ENCODE data around the gene RABGAP1L.

RABGAP1L gene

DNA sequence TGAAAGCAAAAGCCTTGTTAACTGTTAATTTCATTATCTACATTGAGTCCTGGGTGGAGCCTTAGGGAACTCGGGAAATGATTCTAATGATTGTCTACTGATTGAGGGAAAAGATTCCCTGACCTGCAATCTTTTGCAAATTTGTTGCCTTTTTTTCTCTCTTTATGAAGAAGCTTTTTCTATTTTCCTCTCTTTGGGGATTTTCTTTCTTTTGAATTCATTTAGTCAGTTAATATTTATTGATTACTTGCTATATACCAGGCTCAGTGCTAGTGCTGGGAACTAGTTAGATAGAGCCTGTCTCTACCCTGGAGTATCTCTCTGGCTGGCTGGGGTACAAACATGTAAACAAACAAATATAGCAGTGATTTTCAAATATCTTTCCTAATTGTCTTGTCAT, 769.2 kb downstream of the RABGAP1L start:
- no peak overlapping the region for H3K4me3 ChIP-seq (ENCODE audit: low read depth, low read length)
- DNase-seq (ENCODE audit: low read depth) = no peak
- TF ChIP-seq, protein P1, sequence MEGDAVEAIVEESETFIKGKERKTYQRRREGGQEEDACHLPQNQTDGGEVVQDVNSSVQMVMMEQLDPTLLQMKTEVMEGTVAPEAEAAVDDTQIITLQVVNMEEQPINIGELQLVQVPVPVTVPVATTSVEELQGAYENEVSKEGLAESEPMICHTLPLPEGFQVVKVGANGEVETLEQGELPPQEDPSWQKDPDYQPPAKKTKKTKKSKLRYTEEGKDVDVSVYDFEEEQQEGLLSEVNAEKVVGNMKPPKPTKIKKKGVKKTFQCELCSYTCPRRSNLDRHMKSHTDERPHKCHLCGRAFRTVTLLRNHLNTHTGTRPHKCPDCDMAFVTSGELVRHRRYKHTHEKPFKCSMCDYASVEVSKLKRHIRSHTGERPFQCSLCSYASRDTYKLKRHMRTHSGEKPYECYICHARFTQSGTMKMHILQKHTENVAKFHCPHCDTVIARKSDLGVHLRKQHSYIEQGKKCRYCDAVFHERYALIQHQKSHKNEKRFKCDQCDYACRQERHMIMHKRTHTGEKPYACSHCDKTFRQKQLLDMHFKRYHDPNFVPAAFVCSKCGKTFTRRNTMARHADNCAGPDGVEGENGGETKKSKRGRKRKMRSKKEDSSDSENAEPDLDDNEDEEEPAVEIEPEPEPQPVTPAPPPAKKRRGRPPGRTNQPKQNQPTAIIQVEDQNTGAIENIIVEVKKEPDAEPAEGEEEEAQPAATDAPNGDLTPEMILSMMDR (IDR thresholded peaks at IDR 0.05; ENCODE audit: low read depth, low read length) = no peak

DNA sequence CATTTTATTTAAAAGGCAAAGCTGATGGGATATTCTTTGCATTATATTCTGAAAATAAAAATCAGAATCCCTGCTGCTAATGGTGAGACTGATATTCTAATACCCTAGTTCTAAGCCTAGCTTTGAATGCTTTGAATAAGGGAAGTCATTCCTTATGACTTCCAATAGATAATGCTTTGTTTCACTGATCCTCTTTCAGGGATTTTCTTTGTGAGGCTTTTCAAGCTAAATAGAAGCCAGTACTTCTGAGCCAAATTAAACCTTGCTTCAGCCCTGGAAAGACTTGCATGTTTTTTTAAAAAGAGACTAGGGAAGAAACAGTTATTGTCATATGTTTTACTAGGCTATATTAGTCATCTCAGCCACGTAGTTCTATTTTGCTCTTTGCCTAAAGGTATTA, 771.9 kb downstream of the RABGAP1L start:
- no peak overlapping the region for H3K4me3 ChIP-seq (ENCODE audit: low read depth, low read length)
- no peak for DNase-seq (ENCODE audit: low read depth)
- TF ChIP-seq POLR2A (IDR thresholded peaks at IDR 0.05; ENCODE audit: extremely low read depth, insufficient read length) = no peak
- TF ChIP-seq MYC (IDR thresholded peaks at IDR 0.05; ENCODE audit: low read depth, low read length) = no peak
- TF ChIP-seq, protein P1 (IDR thresholded peaks at IDR 0.05; ENCODE audit: low read depth, low read length) = no peak
- TF ChIP-seq, protein P2, sequence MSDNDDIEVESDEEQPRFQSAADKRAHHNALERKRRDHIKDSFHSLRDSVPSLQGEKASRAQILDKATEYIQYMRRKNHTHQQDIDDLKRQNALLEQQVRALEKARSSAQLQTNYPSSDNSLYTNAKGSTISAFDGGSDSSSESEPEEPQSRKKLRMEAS (IDR thresholded peaks at IDR 0.05; ENCODE audit: low read depth, low read length) = no peak

DNA sequence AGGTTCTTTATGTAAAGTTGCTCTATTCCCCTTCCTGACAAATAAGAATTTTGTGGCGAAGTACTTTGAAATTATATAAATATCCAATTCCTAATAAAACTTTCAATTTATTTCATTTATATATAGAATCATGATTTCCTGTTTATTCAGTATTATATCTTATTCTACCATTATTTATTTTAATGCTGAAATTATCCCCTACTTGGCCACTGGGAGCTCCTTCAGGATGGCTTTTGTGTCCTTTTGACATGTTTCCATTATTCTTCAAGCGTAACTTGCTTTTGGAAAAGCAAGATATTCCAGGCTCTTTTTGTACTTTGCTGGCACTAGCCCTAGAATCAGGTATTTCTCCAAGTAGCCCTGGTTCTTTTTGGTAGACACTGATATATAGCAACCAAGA, 773.3 kb downstream of the RABGAP1L start:
- DNase-seq (ENCODE audit: low read depth) = no peak
- no peak for TF ChIP-seq MYC (IDR thresholded peaks at IDR 0.05; ENCODE audit: low read depth, low read length)
- TF ChIP-seq, protein P1 (IDR thresholded peaks at IDR 0.05; ENCODE audit: low read depth, low read length) = no peak
- no peak for TF ChIP-seq POLR2A (IDR thresholded peaks at IDR 0.05; ENCODE audit: extremely low read depth, insufficient read length)
- TF ChIP-seq, protein P2 (IDR thresholded peaks at IDR 0.05; ENCODE audit: low read depth, low read length) = no peak
- no peak overlapping the region for H3K4me3 ChIP-seq (ENCODE audit: low read depth, low read length)

DNA sequence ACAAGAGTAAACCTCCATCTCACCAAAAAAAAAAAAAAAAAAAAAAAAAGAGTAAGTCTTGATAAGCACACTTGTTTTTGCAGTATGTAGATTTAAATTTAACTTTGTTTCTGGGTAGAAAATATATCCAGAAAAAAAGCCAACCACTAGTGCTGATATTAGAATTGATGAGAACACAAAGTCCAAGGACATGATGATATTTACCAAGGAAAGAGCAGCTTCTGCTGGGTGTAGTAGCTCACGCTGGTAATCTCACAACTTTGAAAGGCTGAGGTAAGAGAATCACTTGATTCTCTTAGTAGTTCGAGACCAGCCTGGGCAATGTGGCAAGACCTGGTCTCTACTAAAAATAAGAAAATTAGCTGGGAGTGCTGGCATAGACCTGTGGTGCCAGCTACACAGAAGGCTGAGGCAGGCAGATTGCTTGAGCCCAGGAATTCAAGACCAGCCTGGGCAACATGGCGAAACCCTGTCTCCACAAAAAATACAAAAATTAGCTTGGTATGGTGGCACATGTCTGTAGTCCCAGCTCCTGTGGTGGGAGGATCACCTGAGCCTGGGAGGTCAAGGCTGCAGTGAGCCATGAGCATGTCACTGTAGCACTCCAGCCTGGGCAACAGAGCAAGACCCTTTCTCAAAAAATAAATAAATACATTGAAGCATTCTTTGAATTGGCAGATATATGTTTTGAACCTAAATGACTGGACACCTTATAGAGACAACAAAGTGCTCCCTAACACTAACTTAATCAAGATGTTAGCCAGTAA, 776.8 kb downstream of the RABGAP1L start:
- TF ChIP-seq POLR2A (IDR thresholded peaks at IDR 0.05; ENCODE audit: extremely low read depth, insufficient read length) (no peak), MYC (IDR thresholded peaks at IDR 0.05; ENCODE audit: low read depth, low read length) (no peak)
- TF ChIP-seq, protein P2 (IDR thresholded peaks at IDR 0.05; ENCODE audit: low read depth, low read length) = no peak
- TF ChIP-seq, protein P1 (IDR thresholded peaks at IDR 0.05; ENCODE audit: low read depth, low read length) = no peak
- DNase-seq (ENCODE audit: low read depth) = no peak
- no peak overlapping the region for H3K4me3 ChIP-seq (ENCODE audit: low read depth, low read length)

DNA sequence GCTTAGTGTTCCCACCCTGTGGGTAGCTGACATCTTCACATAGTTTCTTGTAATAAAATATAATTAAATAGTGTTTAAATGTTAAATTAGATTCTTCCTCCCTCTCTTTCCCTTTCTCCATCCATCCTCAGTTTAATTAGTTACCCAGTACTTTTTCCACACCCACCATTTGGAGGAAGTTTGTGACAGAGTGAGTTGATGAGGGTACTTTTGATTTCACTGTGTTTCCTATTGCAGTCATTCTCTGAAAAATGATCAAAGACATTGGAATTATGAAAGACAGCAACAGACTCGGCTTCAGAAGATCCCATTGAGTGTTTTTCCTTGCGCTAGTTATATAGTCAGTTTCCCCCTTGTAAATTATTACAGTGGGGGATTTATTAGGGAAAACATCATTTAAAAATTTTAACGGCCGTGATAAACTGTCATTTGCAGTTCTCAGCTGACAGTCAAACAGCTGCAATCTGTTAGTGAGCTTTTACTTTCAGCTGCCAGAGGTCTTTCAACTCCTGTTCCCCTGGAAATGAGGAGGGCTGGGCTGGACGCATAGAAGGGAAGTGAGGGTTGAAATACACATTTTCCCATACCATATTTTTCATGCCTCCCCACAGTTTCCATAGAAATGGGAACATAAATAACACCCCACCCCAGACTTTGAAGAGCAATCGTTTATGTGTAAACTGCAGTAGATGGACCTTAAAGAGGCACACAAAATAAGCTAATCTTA, 779.1 kb downstream of the RABGAP1L start:
- DNase-seq (ENCODE audit: low read depth) = no peak
- no peak overlapping the region for H3K4me3 ChIP-seq (ENCODE audit: low read depth, low read length)
- TF ChIP-seq, protein P1 (IDR thresholded peaks at IDR 0.05; ENCODE audit: low read depth, low read length) = no peak
- no peak for TF ChIP-seq MYC (IDR thresholded peaks at IDR 0.05; ENCODE audit: low read depth, low read length)
- TF ChIP-seq, protein P2 (IDR thresholded peaks at IDR 0.05; ENCODE audit: low read depth, low read length) = no peak
- TF ChIP-seq POLR2A (IDR thresholded peaks at IDR 0.05; ENCODE audit: extremely low read depth, insufficient read length) = no peak
